ENCODE data around the gene MMP14.

- TF ChIP-seq YY1 (IDR thresholded peaks at IDR 0.05; ENCODE audit: insufficient read depth, insufficient read length) (no peak), ZNF274 (IDR thresholded peaks at IDR 0.05; ENCODE audit: low read depth, low read length) (no peak)
Measured at GRCh38 chr14:22852599-22852939, 16.2 kb downstream of the MMP14 start.
